Thymus (tissue), 11 donors: ENCODE measurements around the gene CARD8. TPM values are rescaled to one million over a fixed set of nuclear protein-coding genes. Genes with fewer than 3 reads are reported as not detected.

Source experiments
- DNase-seq, 9 donors: peaks; one replicate each; pipeline ENCODE4 v3.0.0-alpha.2; 2013; ENCODE audit warnings: low spot score in 9 of 9, low read depth in 6 of 9, missing footprints in 1 of 9
- H3K27ac ChIP-seq, 2 donors: one replicate each; pipeline ENCODE4 v1.5.1; 2013; ENCODE audit warnings: control low read depth in 1 of 2, low read depth in 1 of 2, low read length in 1 of 2, mild to moderate bottlenecking in 1 of 2, moderate library complexity in 1 of 2
- H3K27me3 ChIP-seq, 2 donors: one replicate each; pipeline ENCODE4 v1.5.1; 2013; ENCODE audit warnings: low read length in 1 of 2; ENCODE audit not compliant: control insufficient read depth in 2 of 2, insufficient read depth in 1 of 2
- H3K36me3 ChIP-seq, 2 donors: one replicate each; pipeline ENCODE4 v1.5.1; 2013; ENCODE audit warnings: low read length in 1 of 2, mild to moderate bottlenecking in 1 of 2, moderate library complexity in 1 of 2; ENCODE audit not compliant: control insufficient read depth in 2 of 2, insufficient read depth in 2 of 2
- H3K4me1 ChIP-seq, 2 donors: one replicate each; pipeline ENCODE4 v1.5.1; 2013; ENCODE audit warnings: low read length in 2 of 2; ENCODE audit not compliant: control insufficient read depth in 2 of 2, insufficient read depth in 2 of 2
- H3K4me3 ChIP-seq, 2 donors: one replicate each; pipeline ENCODE4 v1.5.1; 2013; ENCODE audit warnings: low read length in 2 of 2, control low read depth in 1 of 2, mild to moderate bottlenecking in 1 of 2
- H3K9me3 ChIP-seq, 2 donors: one replicate each; pipeline ENCODE4 v1.5.1; 2013; ENCODE audit warnings: low read length in 1 of 2, mild to moderate bottlenecking in 1 of 2; ENCODE audit not compliant: control insufficient read depth in 2 of 2, insufficient read depth in 1 of 2
- WGBS: extraction: QIAGEN DNeasy Blood & Tissue Kit; methylation state at CpG from one replicate; pipeline ENCODE4 v1.1.7; 2013; 5-methylcytosine and 5-hydroxymethylcytosine counted together
- polyA plus RNA-seq: library from polyadenylated mRNA; stranded (reverse); fragments of 200-250 nt; gene quantifications from one replicate; pipeline ENCODE4 v1.2.3, GENCODE V29; 2013
- total RNA-seq: library from RNA; stranded (reverse); fragments of 120-200 nt; gene quantifications from one replicate; pipeline ENCODE4 v1.2.4, GENCODE V29; 2013
- donor health status: healthy.

The CARD8 gene
- total and polyA plus RNA-seq, 2 donors: 56.0 to 66.4 TPM

- 86% methylated on average over 36 of the region's 36 CpGs for WGBS
- DNase-seq: peak in 3 of 9 donors; percentile 12 to 22 (median 18)
Observed at GRCh38 chr19:48194041-48194843, 61.5 kb downstream of the CARD8 start.

GRCh38 chr19:48192750-48193149 lies 63.0 kb downstream of the CARD8 start:
- WGBS: 98% methylated on average over 7 of the region's 7 CpGs
- Histone ChIP-seq H3K36me3 (peaks cover 0 to 4% of the 10 kb centered on the region in 2 donors), H3K27me3 (no peaks in the 10 kb centered on the region), H3K4me1 (no peaks in the 10 kb centered on the region), H3K27ac (no peak overlapping the region), H3K4me3 (no peak overlapping the region), H3K9me3 (no peaks in the 10 kb centered on the region)
- no peak for DNase-seq

More at GRCh38 chr19:48194041-48194843, 61.5 kb downstream of the CARD8 start:
- Histone ChIP-seq H3K27me3 (no peaks in the 10 kb centered on the region), H3K4me1 (no peaks in the 10 kb centered on the region), H3K36me3 (peaks cover 0 to 2% of the 10 kb centered on the region in 2 donors), H3K27ac (no peak overlapping the region), H3K4me3 (no peak overlapping the region), H3K9me3 (no peaks in the 10 kb centered on the region)

- no peak overlapping the region for H3K27ac ChIP-seq
- WGBS: 97% methylated on average over 3 of the region's 3 CpGs
- no peaks in the 10 kb centered on the region for H3K4me1 ChIP-seq
- no peak overlapping the region for H3K4me3 ChIP-seq
- H3K27me3 ChIP-seq: no peaks in the 10 kb centered on the region
- DNase-seq: no peak
- H3K36me3 ChIP-seq: peaks cover 0 to 4% of the 10 kb centered on the region in 2 donors
- no peaks in the 10 kb centered on the region for H3K9me3 ChIP-seq
Observed at GRCh38 chr19:48190885-48191284, 64.8 kb downstream of the CARD8 start.

- 85% methylated on average over 13 of the region's 13 CpGs for WGBS
- Histone ChIP-seq H3K27me3 (no peaks in the 10 kb centered on the region), H3K9me3 (no peaks in the 10 kb centered on the region), H3K27ac (no peak overlapping the region), H3K36me3 (peaks cover 0 to 4% of the 10 kb centered on the region in 2 donors), H3K4me1 (no peaks in the 10 kb centered on the region), H3K4me3 (no peak overlapping the region)
- peak in 3 of 9 donors; percentile 22 to 34 (median 32) for DNase-seq
Observed at GRCh38 chr19:48190288-48190884, 65.3 kb downstream of the CARD8 start.

GRCh38 chr19:48186541-48186991 lies 69.1 kb downstream of the CARD8 start:
- WGBS: 96% methylated on average over 8 of the region's 8 CpGs
- H3K27me3 ChIP-seq: no peaks in the 10 kb centered on the region
- peaks cover under 1 to 6% of the 10 kb centered on the region in 2 donors for H3K9me3 ChIP-seq
- no peak overlapping the region for H3K4me3 ChIP-seq
- H3K27ac ChIP-seq: no peak overlapping the region
- DNase-seq: no peak
- no peaks in the 10 kb centered on the region for H3K4me1 ChIP-seq
- peaks cover 7 to 8% of the 10 kb centered on the region in 2 donors for H3K36me3 ChIP-seq

- no peak overlapping the region for H3K4me3 ChIP-seq
- no peak for DNase-seq
- H3K36me3 ChIP-seq: peaks cover 7 to 8% of the 10 kb centered on the region in 2 donors
- no peaks in the 10 kb centered on the region for H3K4me1 ChIP-seq
- peaks cover 3 to 6% of the 10 kb centered on the region in 2 donors for H3K9me3 ChIP-seq
- WGBS: 96% methylated on average over 5 of the region's 5 CpGs
- no peaks in the 10 kb centered on the region for H3K27me3 ChIP-seq
- H3K27ac ChIP-seq: no peak overlapping the region
Observed at GRCh38 chr19:48186015-48186414, 69.7 kb downstream of the CARD8 start.

- Histone ChIP-seq H3K36me3 (peaks cover 6 to 8% of the 10 kb centered on the region in 2 donors), H3K27ac (no peak overlapping the region), H3K9me3 (peaks cover 3 to 12% of the 10 kb centered on the region in 2 donors), H3K4me3 (no peak overlapping the region), H3K4me1 (no peaks in the 10 kb centered on the region), H3K27me3 (no peaks in the 10 kb centered on the region)
- DNase-seq: no peak
- WGBS: 98% methylated on average over 9 of the region's 9 CpGs
Observed at GRCh38 chr19:48183356-48183755, 72.4 kb downstream of the CARD8 start.

- Histone ChIP-seq H3K27me3 (no peaks in the 10 kb centered on the region), H3K4me1 (no peaks in the 10 kb centered on the region), H3K27ac (no peak overlapping the region), H3K9me3 (peaks cover 3 to 12% of the 10 kb centered on the region in 2 donors), H3K4me3 (no peak overlapping the region), H3K36me3 (peaks cover 5 to 8% of the 10 kb centered on the region in 2 donors)
- 97% methylated on average over 38 of the region's 38 CpGs for whole genome bisulfite sequencing
- DNase-seq: no peak
Observed at GRCh38 chr19:48182434-48182833, 73.3 kb downstream of the CARD8 start.

GRCh38 chr19:48181505-48181904 lies 74.2 kb downstream of the CARD8 start:
- WGBS: over 99% methylated on average over 5 of the region's 5 CpGs
- no peak overlapping the region for H3K4me3 ChIP-seq

More at GRCh38 chr19:48181505-48181904, 74.2 kb downstream of the CARD8 start:
- Histone ChIP-seq H3K9me3 (peaks cover 3 to 12% of the 10 kb centered on the region in 2 donors), H3K27me3 (no peaks in the 10 kb centered on the region), H3K36me3 (peaks cover 5 to 8% of the 10 kb centered on the region in 2 donors), H3K27ac (no peak overlapping the region), H3K4me1 (no peaks in the 10 kb centered on the region)
- no peak for DNase-seq
